ENCODE measurements around the gene RGS11. TPM values are rescaled to one million over a fixed set of nuclear protein-coding genes. Genes with fewer than 3 reads are reported as not detected.

Gene RGS11
- total and polyA plus RNA-seq, 4 donors, result 0.51 to 1.6 (median 0.77) TPM; not detected in 1

DNA sequence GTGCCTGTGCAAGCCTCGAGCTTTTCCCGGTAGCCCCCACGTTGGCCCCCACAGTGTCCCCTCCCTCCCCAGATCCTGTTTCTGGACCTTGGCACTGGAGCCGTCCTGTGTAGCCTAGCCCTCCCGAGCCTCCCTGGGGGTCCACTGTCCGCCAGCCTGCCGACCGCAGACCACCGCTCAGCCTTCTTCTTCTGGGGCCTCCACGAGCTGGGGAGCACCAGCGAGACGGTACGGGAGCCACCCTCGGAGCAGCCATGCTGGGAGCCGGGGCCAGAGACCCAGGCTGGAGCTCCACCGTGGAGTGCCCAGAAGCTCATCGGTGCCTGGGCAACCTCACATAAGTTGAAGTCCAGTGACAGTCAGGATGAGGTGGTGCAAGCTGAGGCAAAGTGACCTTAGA lies 11.8 kb downstream of the RGS11 start:
- no peak overlapping the region for H3K4me3 ChIP-seq (ENCODE audit: low read depth in 1 of 3, low read length in 3 of 3)
- H3K27me3 ChIP-seq (ENCODE audit: control insufficient read depth in 4 of 4, insufficient read depth in 4 of 4, low read length in 3 of 4), result no peaks in the 10 kb centered on the region
- H3K27ac ChIP-seq (ENCODE audit: low read depth in 1 of 2, low read length in 2 of 2), result no peak overlapping the region
- no peak overlapping the region for H3K9ac ChIP-seq (ENCODE audit: low read depth in 1 of 2, low read length in 2 of 2)
- H3K4me1 ChIP-seq (ENCODE audit: control insufficient read depth in 4 of 4, insufficient read depth in 4 of 4, low read length in 3 of 4), result no peaks in the 10 kb centered on the region
- H3K36me3 ChIP-seq (ENCODE audit: control insufficient read depth in 4 of 4, insufficient read depth in 3 of 4, low read depth in 1 of 4, low read length in 3 of 4), result peaks cover 6 to 53% (median 13%) of the 10 kb centered on the region in 4 donors
- TF ChIP-seq SP1 (IDR thresholded peaks at IDR 0.05) (no peak), GABPA (IDR thresholded peaks at IDR 0.05 in 1 of 2, conservative IDR thresholded peaks at IDR 0.05 in 1 of 2) (no peak), RAD21 (IDR thresholded peaks at IDR 0.05) (no peak), JUND (IDR thresholded peaks at IDR 0.05) (no peak), NR2F2 (IDR thresholded peaks at IDR 0.05) (no peak), TAF1 (conservative IDR thresholded peaks at IDR 0.05) (no peak), HNF4A (conservative IDR thresholded peaks at IDR 0.05) (no peak), HNF4G (IDR thresholded peaks at IDR 0.05) (no peak), RXRA (IDR thresholded peaks at IDR 0.05) (no peak), EGR1 (IDR thresholded peaks at IDR 0.05; ENCODE audit: low read depth in 2 of 2) (no peak)
- TF ChIP-seq, protein P1, sequence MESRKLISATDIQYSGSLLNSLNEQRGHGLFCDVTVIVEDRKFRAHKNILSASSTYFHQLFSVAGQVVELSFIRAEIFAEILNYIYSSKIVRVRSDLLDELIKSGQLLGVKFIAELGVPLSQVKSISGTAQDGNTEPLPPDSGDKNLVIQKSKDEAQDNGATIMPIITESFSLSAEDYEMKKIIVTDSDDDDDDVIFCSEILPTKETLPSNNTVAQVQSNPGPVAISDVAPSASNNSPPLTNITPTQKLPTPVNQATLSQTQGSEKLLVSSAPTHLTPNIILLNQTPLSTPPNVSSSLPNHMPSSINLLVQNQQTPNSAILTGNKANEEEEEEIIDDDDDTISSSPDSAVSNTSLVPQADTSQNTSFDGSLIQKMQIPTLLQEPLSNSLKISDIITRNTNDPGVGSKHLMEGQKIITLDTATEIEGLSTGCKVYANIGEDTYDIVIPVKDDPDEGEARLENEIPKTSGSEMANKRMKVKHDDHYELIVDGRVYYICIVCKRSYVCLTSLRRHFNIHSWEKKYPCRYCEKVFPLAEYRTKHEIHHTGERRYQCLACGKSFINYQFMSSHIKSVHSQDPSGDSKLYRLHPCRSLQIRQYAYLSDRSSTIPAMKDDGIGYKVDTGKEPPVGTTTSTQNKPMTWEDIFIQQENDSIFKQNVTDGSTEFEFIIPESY (IDR thresholded peaks at IDR 0.05), result no peak
- TF ChIP-seq, protein P2, sequence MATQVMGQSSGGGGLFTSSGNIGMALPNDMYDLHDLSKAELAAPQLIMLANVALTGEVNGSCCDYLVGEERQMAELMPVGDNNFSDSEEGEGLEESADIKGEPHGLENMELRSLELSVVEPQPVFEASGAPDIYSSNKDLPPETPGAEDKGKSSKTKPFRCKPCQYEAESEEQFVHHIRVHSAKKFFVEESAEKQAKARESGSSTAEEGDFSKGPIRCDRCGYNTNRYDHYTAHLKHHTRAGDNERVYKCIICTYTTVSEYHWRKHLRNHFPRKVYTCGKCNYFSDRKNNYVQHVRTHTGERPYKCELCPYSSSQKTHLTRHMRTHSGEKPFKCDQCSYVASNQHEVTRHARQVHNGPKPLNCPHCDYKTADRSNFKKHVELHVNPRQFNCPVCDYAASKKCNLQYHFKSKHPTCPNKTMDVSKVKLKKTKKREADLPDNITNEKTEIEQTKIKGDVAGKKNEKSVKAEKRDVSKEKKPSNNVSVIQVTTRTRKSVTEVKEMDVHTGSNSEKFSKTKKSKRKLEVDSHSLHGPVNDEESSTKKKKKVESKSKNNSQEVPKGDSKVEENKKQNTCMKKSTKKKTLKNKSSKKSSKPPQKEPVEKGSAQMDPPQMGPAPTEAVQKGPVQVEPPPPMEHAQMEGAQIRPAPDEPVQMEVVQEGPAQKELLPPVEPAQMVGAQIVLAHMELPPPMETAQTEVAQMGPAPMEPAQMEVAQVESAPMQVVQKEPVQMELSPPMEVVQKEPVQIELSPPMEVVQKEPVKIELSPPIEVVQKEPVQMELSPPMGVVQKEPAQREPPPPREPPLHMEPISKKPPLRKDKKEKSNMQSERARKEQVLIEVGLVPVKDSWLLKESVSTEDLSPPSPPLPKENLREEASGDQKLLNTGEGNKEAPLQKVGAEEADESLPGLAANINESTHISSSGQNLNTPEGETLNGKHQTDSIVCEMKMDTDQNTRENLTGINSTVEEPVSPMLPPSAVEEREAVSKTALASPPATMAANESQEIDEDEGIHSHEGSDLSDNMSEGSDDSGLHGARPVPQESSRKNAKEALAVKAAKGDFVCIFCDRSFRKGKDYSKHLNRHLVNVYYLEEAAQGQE (IDR thresholded peaks at IDR 0.05), result no peak
- TF ChIP-seq, protein P3, sequence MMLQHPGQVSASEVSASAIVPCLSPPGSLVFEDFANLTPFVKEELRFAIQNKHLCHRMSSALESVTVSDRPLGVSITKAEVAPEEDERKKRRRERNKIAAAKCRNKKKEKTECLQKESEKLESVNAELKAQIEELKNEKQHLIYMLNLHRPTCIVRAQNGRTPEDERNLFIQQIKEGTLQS (IDR thresholded peaks at IDR 0.05), result no peak
- no peaks in the 10 kb centered on the region for H3K9me3 ChIP-seq (ENCODE audit: control insufficient read depth in 4 of 4, low read length in 3 of 4)
- no peak for DNase-seq (ENCODE audit: low spot score)
- 97% methylated on average over 17 of the region's 17 CpGs for WGBS

DNA sequence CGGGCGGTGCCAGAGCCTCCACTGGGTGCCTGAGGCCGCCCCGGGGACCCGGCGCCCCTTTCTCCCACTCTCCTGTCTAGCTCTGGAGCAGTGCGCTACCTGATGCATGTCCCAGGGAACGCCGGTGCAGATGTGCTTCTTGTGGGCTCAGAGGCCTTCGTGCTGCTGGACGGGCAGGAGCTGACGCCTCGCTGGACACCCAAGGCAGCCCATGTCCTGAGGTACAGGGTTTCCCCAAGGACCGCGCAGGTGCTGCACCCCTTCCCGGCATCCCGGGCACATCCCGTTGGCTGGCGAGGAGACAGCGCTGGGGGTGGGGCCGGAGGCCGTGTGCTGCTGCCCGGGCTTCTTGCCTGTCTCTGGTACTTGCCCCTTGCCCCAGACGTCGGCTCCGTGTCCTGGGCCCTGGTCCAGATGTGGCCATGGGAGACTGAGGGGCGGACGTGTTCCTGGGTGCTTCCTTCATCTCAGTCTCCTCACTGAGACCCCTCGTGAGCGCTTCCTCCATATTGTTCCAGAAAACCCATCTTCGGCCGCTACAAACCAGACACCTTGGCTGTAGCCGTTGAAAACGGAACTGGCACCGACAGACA lies 12.5 kb downstream of the RGS11 start:
- H3K4me1 ChIP-seq (ENCODE audit: control insufficient read depth in 4 of 4, insufficient read depth in 4 of 4, low read length in 3 of 4), result no peaks in the 10 kb centered on the region
- TF ChIP-seq FOXA2 (IDR thresholded peaks at IDR 0.05), result no peak
- no peak for TF ChIP-seq JUND (IDR thresholded peaks at IDR 0.05)
- H3K9ac ChIP-seq (ENCODE audit: low read depth in 1 of 2, low read length in 2 of 2), result no peak overlapping the region
- H3K36me3 ChIP-seq (ENCODE audit: control insufficient read depth in 4 of 4, insufficient read depth in 3 of 4, low read depth in 1 of 4, low read length in 3 of 4), result peaks cover 6 to 53% (median 14%) of the 10 kb centered on the region in 4 donors
- no peaks in the 10 kb centered on the region for H3K9me3 ChIP-seq (ENCODE audit: control insufficient read depth in 4 of 4, low read length in 3 of 4)
- 96% methylated on average over 35 of the region's 35 CpGs for WGBS
- DNase-seq (ENCODE audit: low spot score), result no peak
- no peaks in the 10 kb centered on the region for H3K27me3 ChIP-seq (ENCODE audit: control insufficient read depth in 4 of 4, insufficient read depth in 4 of 4, low read length in 3 of 4)
- H3K4me3 ChIP-seq (ENCODE audit: low read depth in 1 of 3, low read length in 3 of 3), result no peak overlapping the region
- no peak overlapping the region for H3K27ac ChIP-seq (ENCODE audit: low read depth in 1 of 2, low read length in 2 of 2)

Measured in liver (tissue), 9 donors.